8988T (cell line): Measurements from ENCODE around the gene SRPK2.
"Not testable (repeated sequence)": the region's sequence is repeated elsewhere in the genome, so short reads cannot be mapped to it uniquely, and the experiment has no call there.

Experiments used
- DNase-seq: peaks from one replicate; pipeline ENCODE4 v3.0.0; 2011

Gene SRPK2

DNA sequence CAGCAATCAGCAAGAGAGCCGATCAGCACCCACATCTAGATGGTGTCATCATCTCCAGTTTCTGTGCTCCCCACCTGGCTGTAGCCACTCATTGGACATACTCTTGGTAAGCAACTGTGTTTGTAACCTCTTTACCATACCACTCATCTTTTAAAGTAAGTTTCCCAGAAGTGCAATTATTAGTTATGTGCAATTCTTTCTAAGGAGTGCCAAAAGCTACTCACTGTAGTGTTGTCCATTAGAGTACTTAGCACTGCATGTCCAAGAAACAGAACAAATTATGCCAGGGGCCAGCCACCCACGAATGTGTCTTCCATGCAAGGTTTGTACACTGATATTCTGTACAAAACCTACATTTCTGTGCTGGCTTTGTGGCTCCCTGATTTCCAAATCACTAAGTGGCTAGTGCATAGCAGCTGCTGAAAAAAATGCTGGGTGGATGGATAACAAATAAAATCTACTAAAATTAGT is 131.9 kb downstream of the SRPK2 start:
- no peak for DNase-seq

DNA sequence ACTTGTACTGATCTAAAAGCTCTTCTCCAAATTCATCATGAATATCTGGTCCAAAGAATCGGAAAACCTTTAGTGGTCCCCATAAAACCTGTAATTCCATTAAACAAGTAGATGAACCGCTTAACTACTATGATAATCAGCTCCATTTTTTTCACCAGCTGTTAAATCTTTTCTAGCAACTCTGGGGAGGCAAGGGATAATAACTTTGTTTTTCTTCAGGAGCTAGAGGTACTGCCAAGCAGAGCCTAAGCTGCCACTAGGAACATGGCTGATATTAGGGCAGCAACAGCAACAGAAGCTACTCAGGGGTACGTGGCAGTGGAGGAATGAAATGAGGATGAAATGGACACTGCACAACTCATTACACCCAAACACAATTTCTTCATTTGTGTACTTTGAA is 138.0 kb downstream of the SRPK2 start:
- DNase-seq, result no peak

DNA sequence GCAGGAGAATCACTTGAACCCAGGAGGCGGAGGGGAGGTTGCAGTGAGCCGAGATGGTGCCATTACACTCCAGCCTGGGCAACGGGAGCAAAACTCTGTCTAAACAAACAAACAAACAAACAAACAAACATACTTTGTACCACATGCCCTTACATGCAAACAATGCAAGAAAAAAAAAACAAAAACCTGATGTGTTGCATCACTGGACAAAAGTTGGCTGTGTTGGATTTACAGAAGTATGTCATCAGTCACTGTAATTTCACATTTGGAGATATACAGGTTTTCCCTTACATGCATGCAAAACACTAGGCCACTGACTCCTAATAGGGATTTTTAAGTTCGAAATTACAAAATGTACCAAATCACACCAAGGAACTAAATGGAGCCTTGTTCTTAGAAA is 138.5 kb downstream of the SRPK2 start:
- DNase-seq, result no peak

DNA sequence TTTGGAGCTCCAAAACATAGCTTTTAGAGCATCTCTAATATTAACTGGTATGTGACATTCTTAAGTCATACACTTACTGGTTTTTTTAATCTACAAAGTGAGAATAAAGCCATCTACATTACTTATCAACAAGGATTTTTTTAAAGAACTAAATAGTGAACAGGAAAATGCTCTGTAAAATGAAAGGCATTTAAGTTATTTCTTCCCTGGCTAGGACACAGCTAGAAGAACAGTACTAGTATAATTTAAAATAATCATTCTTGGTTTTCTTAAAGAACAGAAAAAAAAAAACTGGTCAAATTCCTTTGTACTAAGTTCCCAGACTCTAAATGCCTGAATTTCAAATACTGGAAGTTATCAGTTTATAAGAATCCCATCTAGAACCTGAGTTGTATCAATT is 139.5 kb downstream of the SRPK2 start:
- no peak for DNase-seq

DNA sequence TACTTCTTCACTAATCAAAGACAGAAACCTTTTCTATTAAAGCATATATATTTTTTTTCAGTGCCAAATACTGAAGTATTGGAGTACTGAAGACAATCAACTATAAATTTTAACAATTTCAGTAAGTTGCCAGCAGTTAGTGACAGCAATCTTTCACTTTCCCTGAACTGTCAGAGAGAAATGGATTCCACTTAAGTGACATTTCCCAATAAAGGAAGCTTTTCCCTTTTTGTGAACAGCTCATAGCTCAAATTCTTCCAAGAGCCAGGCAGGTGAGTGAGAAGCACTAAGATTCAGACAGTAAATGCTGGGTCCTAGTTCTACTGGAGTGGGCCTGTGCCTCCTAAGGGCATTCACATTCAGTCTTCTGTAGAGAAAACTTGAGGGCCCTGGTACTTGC is 142.0 kb downstream of the SRPK2 start:
- no peak for DNase-seq

DNA sequence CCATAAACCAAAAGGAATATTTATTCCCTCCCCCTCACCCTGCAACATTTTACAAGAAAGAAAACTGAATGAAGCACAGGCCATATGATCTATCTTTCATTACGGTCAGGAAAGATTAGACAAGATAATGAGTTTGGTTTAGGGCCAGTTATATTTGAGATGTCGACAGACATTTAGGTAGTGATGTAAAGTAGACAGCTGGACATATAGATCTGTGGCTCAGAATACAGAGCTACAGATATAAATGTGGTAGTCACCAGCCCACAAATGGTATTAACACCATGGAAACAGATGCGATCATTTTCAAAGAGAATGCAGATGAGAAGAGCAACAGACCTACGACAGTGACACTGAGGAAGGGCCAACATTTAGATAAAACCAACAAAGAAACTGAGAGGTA is 142.5 kb downstream of the SRPK2 start:
- DNase-seq, result no peak

DNA sequence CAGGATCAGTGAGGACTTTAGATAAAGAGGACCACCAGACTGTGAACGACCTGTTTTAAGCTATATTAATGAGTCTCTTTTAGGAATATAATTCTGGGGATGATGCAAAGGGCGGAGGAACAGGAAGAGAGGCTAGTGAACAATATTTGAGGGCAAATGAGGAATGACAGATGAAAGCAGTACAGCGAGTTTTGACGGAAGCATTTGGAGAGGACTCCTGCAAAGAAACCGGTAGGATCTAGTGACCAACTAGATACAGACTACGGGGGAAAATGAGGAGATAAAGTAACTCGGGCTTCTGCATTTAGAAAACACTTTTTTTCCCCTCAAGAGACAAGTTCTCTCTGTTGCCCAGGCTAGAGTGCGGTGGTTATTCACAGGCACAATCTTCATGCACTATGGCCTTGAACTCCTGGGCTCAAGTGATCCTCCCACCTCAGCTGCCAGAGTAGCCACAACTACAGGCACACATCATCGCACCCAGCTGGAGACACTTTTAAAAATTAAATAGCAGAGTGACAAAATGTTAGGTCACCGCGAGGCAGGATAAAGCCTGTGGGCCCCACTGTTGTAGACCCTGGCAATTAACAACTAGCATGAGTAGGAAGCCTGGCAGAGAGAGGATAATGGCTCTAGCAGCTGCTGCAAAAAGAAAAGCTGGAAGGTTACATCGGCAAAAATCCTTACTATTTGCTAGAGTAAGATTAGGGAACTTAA is 143.2 kb downstream of the SRPK2 start:
- no peak for DNase-seq

DNA sequence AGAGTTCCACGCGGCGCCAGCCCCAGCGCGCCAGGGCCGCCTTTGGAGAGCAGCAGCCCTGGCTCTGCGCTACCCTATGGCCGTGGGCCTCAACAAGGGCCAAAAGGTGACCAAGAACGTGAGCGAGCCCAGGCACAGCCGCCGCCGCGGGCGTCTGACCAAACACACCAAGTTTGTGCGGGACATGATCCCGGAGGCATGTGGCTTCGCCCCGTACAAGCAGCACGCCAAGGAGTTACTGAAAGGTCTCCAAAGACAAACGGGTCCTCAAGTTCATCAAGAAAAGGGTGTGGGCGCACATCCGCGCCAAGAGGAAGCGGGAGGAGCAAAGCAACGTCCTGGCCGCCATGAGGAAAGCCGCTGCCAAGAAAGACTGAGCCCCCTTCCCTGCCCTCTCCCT is 144.1 kb downstream of the SRPK2 start:
- no peak for DNase-seq

DNA sequence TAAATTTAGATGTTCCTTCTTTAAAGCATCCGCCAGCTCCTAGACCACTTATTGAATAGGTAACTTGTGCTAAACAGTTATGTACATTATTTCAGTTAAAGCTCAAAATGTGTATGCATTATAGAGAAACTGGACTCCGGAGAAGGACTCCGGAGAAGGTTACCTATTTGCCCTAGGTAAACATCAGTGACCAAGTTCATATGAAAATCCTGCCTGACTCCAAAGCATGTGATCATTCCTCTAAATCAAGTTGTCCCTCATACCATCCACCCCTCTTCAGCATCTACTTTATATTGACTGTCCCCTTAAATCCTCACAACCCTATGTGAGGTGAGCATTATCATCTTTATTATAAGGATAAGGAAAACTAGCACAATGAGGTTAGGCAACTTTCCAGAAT is 147.5 kb downstream of the SRPK2 start:
- DNase-seq, result no peak

DNA sequence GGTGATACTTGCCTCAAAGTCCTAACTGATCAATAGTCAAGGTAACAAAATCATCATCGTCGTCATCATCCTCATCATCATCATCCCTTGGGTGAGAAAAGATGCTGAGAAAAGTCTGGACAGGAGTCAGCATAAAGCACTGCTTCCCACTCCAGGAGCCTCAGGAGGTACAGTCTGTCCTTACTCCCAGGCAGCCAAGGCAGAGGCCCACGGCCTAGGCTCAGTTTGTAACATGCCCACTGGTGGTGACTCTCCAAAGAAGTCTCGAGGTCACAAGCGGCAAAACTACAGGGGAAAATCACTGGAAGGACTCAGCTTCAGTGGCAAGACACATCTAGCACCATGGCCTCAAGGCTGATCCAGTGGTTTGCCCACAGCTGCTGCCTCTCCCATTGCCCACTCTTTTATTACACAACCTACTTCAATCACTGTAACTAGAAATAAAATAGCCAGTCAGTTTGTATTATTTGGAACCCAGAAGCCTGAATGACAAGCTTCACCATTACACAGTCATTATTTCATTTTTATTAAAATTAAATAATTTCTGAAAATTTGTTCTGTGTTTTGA is 150.4 kb downstream of the SRPK2 start:
- DNase-seq, result no peak

DNA sequence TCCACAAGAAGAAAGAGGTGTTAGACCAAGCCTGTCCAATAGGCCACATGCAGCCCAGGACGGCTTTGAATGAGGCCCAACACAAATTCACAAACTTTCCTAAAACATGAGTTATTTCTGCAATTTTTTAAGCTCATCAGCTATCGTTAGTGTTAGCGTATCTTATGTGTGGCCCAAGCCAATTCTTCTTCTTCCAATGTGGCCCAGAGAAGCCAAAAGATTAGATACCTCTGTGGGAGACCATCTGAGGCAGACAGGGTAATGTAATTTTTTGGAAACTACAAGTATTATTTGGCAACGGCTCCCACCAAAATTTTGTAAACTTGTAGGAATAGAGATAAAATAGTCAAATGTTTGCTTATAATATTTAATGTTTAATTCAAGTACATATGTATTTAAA is 153.8 kb downstream of the SRPK2 start:
- DNase-seq, result no peak

DNA sequence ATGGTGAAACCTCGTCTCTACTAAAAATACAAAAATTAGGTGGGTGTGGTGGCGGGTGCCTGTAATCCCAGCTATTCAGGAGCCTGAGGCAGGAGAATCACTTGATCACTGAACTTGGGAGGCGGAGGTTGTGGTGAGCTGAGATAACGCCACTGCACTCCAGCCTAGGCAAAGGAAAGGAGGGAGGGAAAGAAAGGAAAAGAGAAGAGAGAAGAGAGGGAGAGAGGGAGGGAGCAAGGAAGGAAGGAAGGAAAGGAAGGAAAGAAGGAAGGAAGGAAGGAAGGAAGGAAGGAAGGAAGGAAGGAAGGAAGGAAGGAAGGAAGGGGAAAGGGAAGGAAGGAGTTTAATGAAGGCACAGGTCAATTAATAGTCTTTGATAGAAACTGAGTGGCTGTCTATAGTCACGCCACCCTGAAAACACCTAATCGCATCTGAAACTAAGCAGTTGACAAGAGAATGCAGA is 155.9 kb downstream of the SRPK2 start:
- DNase-seq, result not testable (repeated sequence)

DNA sequence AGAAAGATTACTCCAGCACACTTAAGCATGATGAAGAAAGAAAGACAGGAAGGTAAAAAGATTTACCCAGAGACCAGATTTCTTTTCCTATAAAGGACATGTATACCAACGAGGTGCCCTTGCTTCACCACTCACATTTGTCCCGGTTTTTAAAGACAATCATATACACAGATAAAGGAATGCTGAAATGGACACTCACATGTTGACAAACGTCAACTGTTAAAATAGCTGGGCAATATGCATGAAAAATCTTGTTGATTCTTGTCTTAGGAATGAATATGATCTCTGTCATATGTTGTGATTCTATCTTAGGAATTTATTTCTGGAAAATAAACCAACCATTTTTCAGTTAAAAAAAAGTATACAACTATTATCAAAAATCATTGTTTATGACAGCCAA is 158.2 kb downstream of the SRPK2 start:
- DNase-seq, result no peak

DNA sequence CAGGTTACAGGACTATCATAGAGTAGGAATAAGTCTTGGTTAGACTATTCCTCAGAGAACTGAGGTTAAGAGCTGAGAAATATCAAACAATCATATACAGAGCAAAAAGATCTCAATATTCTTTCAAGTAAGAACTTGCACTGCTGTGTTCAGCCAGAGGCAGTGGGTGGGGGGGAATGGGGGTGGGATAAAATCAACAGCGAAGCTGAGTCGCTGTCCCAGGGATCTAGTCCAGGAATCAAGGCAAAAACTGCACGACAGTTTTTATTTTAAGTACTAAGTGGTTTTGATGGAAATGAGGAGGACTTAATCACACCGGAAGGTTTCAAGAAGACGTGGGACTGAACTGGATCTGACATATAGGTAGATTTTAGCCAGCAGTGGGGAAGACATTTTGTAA is 159.1 kb downstream of the SRPK2 start:
- no peak for DNase-seq

DNA sequence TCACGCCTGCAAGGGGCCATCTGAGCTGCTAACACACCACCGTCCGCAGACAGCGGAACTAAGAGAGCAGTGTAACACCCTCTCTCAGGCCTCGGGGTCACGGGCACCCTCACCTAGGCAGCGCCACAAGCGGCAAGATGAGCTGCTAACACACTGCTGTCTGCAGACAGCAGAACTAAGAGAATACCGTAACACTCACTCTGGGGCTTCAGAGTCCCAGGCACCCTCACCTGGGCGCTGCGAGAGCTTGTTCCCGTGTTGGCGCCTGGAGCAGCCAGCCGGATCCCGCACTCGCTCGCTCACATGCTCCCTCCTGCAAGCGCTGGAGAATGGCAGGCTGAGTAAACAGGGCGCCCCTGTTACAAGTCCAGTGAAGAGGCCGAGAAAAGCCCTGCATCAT is 160.2 kb downstream of the SRPK2 start:
- DNase-seq, result no peak

DNA sequence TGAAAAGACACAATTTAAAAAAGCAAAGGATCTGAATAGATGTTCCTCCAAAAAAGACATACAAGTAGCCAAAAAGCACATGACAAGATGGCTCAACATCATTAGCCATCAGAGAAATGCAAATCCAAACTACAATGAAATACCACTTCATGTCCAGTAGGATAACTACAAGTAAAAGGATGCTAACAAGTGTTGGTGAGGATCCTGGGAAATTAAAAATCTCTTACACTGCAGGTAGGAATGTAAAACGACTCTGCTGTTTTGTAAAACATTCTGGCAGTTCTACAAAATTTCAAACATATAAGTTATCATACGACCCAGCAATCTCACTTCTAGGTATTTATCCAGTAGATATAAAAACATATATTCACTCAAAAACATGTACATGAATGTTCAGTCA is 161.3 kb downstream of the SRPK2 start:
- no peak for DNase-seq

DNA sequence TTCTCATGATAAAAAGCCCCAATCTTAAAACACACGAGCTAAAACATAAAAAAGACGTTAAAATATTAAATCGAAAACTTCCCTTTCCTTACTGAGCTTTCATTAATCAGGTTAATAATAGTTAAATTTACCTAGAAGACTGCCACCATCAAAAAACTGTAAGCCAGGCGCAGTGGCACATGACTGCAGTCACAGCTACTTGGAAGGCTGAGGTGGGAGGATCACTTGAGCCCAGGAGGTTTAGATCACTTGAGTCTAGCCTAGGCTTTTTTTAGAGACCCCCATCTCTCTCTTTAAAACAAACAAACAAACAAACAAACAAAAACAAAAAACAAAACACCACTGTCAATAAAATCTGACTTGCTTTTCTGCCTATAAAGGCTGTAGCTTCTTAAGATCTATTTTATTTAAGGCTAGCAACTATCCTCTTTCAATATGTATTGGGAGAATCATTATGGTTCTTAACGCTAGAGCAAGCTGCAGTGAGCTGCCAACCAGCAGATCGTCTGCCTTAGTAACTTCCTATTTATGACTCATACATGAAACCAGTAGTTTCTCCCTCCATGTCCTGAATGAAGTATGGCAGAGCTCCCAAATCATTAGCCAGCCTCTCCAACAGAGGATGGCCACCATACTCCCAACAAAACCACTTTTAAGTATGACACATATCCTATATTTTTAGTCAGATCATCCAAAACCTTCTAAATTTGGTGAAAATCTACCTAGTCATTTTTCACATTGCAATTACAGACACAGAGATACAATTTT is 163.7 kb downstream of the SRPK2 start:
- DNase-seq, result no peak

DNA sequence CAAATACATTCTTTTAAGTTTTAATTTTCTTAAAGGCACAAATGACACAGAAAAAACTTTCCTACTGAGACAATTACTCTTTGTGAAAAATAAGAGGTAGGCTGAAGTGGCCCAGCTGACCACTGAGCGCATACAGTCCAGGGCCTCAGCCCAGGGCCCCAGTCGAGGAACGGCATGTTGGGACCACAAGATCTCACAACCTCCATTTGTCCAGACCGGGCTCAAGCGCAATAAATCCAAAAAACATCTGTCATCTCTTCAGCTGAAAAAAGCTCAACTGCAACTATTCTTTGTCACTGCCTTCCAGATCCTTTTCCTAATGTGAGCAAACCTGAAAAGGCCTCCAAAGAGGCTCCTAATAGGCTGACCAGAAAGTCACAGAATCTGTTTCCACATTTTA is 165.8 kb downstream of the SRPK2 start:
- DNase-seq, result no peak

DNA sequence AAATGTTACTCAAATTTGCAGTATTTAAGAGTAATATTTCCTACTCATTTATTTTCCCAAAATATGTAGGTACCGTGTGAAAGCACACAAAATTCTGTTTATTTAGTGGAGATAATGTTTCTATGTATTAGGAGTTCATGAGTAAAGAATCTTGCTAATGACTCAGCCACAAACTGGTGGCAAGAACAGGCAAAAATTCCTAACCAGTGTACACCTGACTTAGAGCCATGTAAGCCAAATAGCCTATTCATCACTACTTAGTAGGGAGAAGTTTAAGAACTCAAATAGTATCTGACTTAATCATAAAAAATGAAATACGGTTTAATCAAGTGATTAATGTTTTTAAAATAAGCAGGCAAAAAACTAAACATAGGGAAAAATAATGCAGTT is 169.0 kb downstream of the SRPK2 start:
- DNase-seq, result no peak

DNA sequence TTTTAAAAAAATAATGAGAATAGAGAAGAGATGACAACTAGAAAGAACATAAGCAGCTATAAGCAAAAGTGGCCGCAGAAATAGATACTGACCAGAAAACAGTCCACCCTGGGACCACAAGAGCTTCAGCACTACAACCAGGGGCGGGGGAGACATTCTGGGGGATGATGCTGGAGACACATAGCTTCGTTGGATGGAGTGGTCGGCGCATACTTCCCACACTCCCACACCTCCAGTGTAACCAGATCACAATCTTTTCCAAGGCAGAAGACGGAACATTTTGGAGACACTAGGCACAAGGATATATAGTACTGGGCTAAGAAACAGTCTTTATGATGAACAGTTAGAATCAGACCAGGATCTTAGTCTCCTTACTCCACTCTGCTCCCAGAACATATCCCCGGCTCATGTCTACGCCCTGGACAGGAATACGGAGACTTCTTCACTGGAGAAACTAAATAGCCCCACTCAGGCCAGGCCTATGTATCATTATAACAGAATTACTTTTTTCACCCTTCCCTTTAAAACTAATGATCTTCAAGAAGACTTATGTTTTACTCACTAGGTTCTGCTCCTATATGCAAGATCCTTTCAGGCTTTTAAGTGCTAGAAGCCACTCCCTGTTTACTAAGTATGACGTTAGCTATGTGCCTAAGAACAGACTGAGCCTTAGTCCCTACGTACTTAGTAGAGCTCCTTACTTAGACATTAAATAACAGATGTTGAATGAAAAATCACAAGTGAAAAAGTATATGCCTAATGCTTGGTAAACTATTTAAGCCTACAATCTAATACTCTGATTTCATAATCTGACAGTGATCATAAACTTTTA is 169.6 kb downstream of the SRPK2 start:
- no peak for DNase-seq

DNA sequence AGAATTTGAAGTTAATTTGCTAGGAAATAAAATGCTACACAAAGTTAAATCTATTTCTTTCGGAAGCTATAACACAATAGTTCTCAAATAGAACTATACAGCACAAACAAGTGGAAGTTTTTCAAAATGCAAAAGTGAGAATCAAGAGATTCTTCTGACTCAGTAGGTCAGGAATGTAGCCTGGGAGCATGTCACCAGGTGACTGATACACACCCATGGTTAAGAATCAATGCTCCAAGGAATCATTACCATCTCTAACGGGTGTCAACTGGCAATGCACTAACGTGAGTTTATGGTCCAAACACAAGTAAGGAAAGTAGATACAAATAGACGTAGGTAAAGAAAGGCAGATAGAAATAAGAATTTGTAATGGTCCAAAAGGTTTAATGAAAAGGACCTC is 170.5 kb downstream of the SRPK2 start:
- DNase-seq, result no peak

DNA sequence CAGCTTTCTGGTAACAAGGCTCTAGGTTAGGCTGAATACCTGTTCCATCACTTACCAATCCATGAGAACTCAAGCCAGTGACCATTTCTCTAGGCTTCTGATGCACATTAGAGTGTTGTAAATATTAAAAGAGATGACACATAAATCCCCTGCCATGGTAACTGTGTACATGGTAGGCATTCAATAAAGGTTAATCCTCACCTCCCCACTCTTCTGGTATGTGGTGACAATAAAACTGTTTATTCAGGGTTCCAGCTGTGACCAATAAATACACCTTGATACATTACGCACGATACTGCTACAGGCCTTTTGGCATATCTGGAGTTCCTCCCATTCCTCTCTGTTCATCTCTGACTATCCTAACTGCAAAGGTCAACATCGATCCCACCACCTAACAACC is 171.9 kb downstream of the SRPK2 start:
- DNase-seq, result no peak

DNA sequence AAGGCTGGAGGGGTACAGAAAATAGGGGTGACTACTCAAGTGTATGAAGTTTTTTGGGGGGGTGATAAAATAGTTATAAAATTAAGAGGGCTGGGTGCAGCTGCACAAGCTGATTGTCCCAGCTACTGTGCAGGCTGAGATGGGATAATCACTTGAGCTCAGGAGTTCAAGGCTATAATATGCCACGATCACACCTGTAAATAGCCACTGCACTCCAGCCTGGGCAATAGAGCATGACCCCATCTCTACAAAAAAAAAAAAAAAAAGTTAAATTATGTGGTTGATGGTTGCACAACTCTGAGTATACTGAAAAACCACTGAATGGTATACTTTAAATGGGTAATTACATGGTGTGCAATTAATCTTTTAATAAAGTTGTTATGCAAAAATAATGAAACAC is 172.9 kb downstream of the SRPK2 start:
- no peak for DNase-seq
